Omental fat pad (tissue), 4 donors: Measurements from ENCODE around the gene NEIL1. TPM values are rescaled to one million over a fixed set of nuclear protein-coding genes. Genes with fewer than 3 reads are reported as not detected.
"Not testable (repeated sequence)": the region's sequence is repeated elsewhere in the genome, so short reads cannot be mapped to it uniquely, and the experiment has no call there.

Source experiments
- ATAC-seq: fragments of 150-250 bp; one replicate; pipeline ENCODE4 v1.9.1; 2016; ENCODE audit warnings: mild to moderate bottlenecking, moderate library complexity; ENCODE audit not compliant: low FRiP score
- DNase-seq: peaks from one replicate; pipeline ENCODE4 v3.0.0-alpha.2; 2019; ENCODE audit warnings: low spot score
- CTCF ChIP-seq, 3 donors: fragments of 450-650 bp; IDR thresholded peaks; one replicate each; pipeline ENCODE4 v1.5.1; 2016 to 2017; ENCODE audit warnings: antibody characterized with exemption in 3 of 3, mild to moderate bottlenecking in 3 of 3, moderate library complexity in 2 of 3
- total RNA-seq, 4 donors: library from RNA; depleted of rRNA; stranded (reverse); fragments of >200 nt; gene quantifications; one replicate each; pipeline ENCODE4 v1.1.0, GENCODE V29; 2016

Gene NEIL1
- total RNA-seq, 4 donors from 2014 or later, result 13.3 to 41.8 (median 29.9) TPM

GRCh38 chr15:75328493-75329314 lies 18.1 kb upstream of the NEIL1 start:
- DNase-seq (no peak), ATAC-seq (no peak)
- no peak for TF ChIP-seq CTCF (IDR thresholded peaks at IDR 0.05)

- DNase-seq (no peak), ATAC-seq (no peak)
- no peak for TF ChIP-seq CTCF (IDR thresholded peaks at IDR 0.05)
Observed at GRCh38 chr15:75329571-75329970, 17.3 kb upstream of the NEIL1 start.

DNA sequence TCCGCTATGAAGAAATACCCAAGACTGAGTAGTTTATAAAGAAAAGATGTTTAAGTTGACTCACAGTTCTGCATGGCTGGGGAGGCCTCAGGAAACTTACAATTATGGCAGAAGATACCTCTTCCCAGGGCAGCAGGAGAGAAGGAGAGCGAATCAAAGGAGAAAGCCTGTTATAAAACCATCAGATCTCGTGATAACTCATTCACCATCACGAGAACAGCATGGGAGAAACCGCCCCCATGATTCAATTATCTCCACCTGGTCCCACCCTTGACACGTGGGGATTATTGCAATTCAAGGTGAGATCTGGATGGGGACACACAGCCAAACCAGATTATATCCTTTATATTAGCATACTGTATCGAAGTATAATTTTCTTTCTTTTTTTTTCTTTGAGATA lies 14.7 kb upstream of the NEIL1 start:
- ATAC-seq, result not testable (repeated sequence)

DNA sequence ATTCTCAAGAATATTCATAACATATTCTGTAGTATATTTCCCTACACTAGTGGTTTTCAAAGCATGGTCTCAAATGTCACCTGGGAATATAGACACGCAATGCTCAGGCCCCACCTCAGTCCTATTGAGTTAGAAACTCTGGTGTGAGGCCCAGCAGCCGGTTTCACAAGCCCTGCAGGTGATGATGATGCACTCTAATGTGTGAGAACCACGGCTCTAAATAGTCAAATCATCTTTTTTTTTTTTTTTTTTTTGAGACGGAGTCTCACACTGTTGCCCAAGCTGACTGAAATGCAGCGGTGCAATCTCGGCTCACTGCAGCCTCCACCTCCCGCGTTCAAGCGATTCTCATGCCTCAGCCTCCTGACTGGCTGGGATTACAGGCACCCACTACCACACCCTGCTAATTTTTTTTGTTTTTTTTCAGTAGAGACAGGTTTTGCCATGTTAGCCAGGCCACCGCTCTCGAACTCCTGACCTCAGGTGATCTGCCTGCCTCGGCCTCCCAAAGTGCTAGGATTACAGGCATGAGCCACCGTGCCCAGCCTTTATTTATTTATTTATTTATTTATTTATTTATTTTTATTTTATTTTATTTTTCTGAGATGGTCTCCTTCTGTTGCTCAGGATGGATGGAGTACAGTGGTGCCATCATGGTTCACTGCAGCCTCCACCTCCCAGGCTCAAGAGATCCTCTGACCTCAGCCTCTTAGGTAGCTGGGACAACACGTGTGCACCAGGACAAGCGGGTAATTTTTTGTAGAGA lies 13.0 kb upstream of the NEIL1 start:
- not testable (repeated sequence) for DNase-seq, ATAC-seq

More for the DNA sequence above, 14.7 kb upstream of the NEIL1 start:
- DNase-seq, result not testable (repeated sequence)

DNA sequence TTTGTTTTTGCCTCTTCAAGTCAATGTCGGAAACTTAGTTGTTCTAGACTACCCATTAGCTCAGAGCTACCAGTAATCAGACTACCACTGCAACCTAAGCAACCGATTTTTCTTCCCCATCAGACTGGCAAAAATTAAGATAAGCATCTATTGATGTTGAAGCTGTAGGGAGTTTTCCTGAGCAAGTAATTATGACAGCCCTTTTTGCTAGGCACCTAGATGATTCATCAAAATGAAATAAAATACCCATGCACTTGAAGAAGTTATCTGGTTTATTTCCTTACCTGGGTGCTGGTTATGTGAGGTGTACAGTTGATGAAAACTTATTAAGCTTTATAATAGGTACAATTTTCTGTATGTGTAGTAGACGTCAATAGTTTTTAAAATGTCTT lies 11.5 kb upstream of the NEIL1 start:
- DNase-seq (no peak), ATAC-seq (no peak)
- no peak for TF ChIP-seq CTCF (IDR thresholded peaks at IDR 0.05)

- no peak for TF ChIP-seq CTCF (IDR thresholded peaks at IDR 0.05)
- DNase-seq (peak; percentile 99), ATAC-seq (peak; percentile 82)
Observed at GRCh38 chr15:75335705-75336355, 11.0 kb upstream of the NEIL1 start, which contains the start of gene COMMD4. TSS of gene COMMD4 (plus strand) at chr15:75336063. CDS start at chr15:75336090, 27 bp downstream.

DNA sequence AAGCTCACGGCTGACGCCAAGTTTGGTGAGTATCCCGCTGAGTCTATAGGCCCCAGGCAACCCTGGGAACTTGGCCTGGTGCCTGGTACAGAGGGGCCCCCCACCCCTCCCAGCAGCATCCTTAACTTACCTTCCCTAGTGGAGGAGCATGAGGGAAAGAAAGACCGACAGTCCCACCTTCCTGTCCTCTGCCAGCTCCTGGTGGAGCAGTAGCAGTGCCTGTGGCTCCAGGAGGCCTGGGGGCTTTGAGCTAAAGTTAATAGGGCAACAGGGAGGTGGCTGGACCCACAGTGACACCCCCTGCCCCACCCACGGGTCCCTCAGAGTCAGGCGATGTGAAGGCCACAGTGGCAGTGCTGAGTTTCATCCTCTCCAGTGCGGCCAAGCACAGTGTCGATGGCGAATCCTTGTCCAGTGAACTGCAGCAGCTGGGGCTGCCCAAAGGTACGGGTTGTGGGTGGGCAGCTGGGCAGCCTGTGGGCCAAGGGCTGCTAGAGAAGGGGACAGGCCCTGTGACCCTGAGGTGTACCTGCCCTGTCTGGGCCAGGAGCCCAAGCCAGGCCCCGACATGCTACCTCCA lies 8.1 kb upstream of the NEIL1 start:
- ATAC-seq, result no peak
- no peak for DNase-seq
- TF ChIP-seq CTCF (IDR thresholded peaks at IDR 0.05), result no peak
